Measurements from ENCODE around the gene USP10.
"Not testable (repeated sequence)": the region's sequence is repeated elsewhere in the genome, so short reads cannot be mapped to it uniquely, and the experiment has no call there.

- TF ChIP-seq POLR2A, CTCF (IDR thresholded peaks at IDR 0.05): not testable (repeated sequence)
Observed at GRCh38 chr16:84688163-84688562, 11.6 kb upstream of the USP10 start.
